ENCODE data around the gene ZGPAT.
"Not testable (repeated sequence)": the region's sequence is repeated elsewhere in the genome, so short reads cannot be mapped to it uniquely, and the experiment has no call there.

Gene ZGPAT

GRCh38 chr20:63765082-63765873 is 57.4 kb downstream of the ZGPAT start:
- DNase-seq (ENCODE audit: low read depth, low spot score) = no peak

- no peak for DNase-seq (ENCODE audit: low read depth, low spot score)
Measured at GRCh38 chr20:63765902-63766301, 58.1 kb downstream of the ZGPAT start.

- no peak for DNase-seq (ENCODE audit: low read depth, low spot score)
Measured at GRCh38 chr20:63766695-63767426, 59.0 kb downstream of the ZGPAT start.

- no peak for DNase-seq (ENCODE audit: low read depth, low spot score)
Measured at GRCh38 chr20:63767456-63767855, 59.6 kb downstream of the ZGPAT start.

GRCh38 chr20:63767886-63768285 is 60.0 kb downstream of the ZGPAT start:
- no peak for DNase-seq (ENCODE audit: low read depth, low spot score)

- no peak for DNase-seq (ENCODE audit: low read depth, low spot score)
Measured at GRCh38 chr20:63768591-63769515, 61.0 kb downstream of the ZGPAT start.

GRCh38 chr20:63769891-63770474 is 62.1 kb downstream of the ZGPAT start:
- no peak for DNase-seq (ENCODE audit: low read depth, low spot score)

- no peak for DNase-seq (ENCODE audit: low read depth, low spot score)
Measured at GRCh38 chr20:63771046-63771707, 63.3 kb downstream of the ZGPAT start.

- DNase-seq (ENCODE audit: low read depth, low spot score) = no peak
Measured at GRCh38 chr20:63772781-63773518, 65.1 kb downstream of the ZGPAT start.

GRCh38 chr20:63773571-63774241 is 65.9 kb downstream of the ZGPAT start:
- no peak for DNase-seq (ENCODE audit: low read depth, low spot score)

- DNase-seq (ENCODE audit: low read depth, low spot score) = no peak
Measured at GRCh38 chr20:63774306-63774705, 66.5 kb downstream of the ZGPAT start.

GRCh38 chr20:63775096-63775978 is 67.5 kb downstream of the ZGPAT start:
- DNase-seq (ENCODE audit: low read depth, low spot score) = peak; percentile 87

GRCh38 chr20:63776875-63777274 is 69.0 kb downstream of the ZGPAT start:
- not testable (repeated sequence) for DNase-seq (ENCODE audit: low read depth, low spot score)

- DNase-seq (ENCODE audit: low read depth, low spot score) = no peak
Measured at GRCh38 chr20:63777614-63778013, 69.8 kb downstream of the ZGPAT start.

- peak; percentile 63 for DNase-seq (ENCODE audit: low read depth, low spot score)
Measured at GRCh38 chr20:63778034-63778752, 70.4 kb downstream of the ZGPAT start.

GRCh38 chr20:63778857-63779256 is 71.0 kb downstream of the ZGPAT start:
- no peak for DNase-seq (ENCODE audit: low read depth, low spot score)

- DNase-seq (ENCODE audit: low read depth, low spot score) = no peak
Measured at GRCh38 chr20:63781181-63781580, 73.3 kb downstream of the ZGPAT start.

- DNase-seq (ENCODE audit: low read depth, low spot score) = no peak
Measured at GRCh38 chr20:63782051-63782471, 74.2 kb downstream of the ZGPAT start.
